GM21576 (cell line): ENCODE measurements around the gene PIGM.

Source experiments
- ATAC-seq: cut with Tn5 transposase; IDR thresholded peaks from one replicate; pipeline ENCODE4 v1.9.1; 2021; ENCODE audit warnings: mild to moderate bottlenecking, moderate library complexity; ENCODE audit not compliant: unreplicated experiment

Gene PIGM

DNA sequence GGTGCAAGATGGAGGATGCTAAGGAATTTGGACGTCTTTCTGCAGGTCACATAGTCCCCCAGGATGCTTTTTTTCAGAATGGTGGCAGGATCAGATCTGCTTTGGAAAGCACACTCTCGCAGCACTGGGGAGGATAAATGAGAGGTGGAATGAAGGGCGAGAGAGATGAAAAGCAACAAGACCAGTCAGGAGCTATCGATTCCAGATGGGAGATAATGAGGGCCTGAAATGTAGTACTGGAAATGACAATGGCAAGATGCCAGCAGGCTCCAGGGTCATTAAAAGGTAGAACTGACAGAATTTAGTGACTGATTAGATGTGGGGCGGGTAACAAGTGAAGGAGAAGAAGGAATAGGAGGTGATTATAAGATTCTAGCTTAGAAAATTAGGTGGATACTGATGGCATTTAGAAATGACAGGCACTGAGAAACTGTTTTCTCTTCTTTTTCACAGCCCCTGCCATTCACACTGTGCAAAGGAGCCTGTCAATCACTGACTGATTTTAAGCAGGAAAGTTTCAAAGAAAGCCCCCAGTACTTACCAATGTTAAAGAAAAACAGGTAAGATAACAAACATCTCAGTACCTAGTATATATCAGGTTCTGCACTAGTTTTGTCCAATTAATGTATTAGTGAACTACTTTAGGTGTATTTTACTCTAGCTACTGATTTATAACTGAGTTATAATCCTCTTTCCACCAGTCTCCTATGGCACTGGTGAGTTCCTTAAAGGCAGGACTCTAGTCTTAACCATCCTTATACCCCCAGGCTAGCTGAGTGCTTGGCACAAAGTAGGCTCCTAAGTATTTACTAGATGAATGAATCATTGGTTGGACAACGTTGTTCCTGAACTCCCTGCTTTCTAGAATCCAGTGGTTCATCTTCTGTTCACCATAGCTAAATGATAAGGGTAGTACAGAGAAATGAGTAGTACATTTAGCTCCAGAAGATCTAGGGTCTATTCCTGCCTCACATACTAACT is 9.2 kb downstream of the PIGM start:
- no peak for ATAC-seq

DNA sequence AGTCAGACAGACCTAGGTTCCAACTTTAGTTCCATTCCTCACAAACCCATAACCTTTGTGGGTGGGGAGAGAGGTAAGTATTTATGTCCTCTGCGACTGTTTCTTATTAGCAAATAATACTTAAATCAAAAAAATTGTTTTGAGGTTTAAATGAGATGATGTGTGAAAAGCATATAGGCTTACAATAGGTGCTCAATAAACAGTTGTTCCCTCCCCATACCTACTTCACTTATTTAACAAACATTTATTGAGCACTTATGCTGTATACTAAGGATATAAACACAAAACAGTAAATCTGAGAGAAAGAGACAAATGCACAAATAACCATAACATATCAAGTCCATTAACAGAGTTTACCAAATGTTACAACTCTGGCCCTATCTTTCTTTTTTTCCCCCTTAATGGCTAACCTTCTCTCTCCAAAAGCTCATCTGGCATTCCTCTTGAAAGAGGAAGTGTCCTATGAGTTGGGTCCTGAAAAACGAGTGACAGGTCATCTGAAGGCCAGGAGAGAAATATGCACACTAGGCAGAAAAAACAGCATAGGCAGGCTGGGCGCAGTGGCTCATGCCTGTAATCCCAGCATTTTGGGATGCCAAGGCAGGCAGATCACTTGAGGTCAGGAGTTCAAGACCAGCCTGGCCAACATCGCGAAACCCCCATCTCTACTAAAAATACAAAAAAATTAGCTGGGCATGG is 10.3 kb downstream of the PIGM start:
- no peak for ATAC-seq

DNA sequence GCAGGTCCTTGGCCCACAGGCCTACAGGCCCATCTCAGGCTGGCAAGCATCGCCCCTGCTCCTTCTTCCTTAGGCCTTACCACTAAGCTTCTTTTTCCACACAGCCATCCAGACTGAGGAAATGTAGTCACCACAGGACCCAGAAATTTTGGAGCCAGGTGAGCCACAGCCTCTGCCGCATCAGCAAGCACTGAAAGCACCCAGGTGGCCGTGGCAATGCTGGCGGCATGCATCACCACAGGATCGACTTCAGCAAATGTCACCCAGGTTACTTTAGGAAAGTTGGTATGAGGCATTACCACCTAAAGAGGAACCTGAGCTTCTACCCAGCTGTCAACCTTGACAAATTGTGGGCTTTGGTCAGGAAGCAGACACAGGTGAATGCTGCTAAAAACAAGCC is 11.6 kb downstream of the PIGM start:
- ATAC-seq, result no peak

DNA sequence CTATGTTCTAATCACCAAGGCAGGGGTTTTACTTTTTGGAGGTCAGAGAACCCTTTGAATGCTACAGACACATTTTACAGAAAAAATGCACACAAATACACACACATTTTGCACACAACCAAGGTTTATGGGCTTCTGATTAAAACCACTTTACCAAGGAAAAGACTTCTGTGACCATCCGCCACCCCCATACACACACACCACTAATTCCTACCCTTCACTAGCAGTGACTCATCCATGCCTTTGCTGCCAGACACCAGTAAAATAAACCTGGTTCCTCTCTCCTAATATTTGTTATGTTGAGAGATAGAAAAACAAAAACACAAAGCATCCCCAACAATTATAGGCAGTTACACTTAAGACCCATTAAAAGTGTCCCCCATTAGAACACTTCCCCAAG is 12.9 kb downstream of the PIGM start:
- no peak for ATAC-seq

DNA sequence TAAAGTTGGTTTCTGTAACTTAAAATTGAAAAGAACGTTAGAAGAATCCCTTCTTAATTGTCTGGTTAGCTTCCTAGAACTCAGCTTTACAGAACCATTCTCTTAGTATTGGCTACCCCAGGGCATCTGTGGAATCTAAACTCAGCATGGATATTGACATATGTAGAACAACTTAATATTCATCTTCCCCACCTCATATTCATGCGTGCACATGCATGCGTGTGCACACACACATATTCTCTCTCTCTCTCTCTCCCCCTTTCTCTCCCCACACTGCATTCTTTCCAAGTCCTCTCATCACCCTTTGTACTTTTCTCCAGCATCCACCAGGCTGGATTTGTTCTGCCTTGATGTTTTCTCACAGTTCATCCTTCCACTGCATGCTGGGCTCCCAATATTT is 13.4 kb downstream of the PIGM start:
- ATAC-seq, result no peak

DNA sequence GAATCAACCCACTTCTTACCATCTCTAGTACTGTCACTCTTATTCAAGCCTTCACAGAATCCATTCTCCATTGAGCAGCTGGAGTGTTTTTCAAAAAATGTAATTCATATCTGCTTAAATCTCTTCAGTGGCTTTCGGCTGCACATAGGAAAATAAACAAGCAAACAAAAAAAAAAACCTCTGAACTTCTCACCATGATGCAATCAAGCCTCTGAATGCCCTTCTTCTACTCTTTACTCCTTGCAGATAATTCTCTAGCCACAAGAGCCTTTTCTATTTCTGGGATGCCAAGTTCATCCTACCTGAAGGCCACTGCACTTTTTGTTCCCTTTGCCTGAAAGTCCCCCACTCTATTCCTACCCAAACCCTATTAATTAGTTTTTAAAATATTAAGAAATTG is 14.2 kb downstream of the PIGM start:
- no peak for ATAC-seq

DNA sequence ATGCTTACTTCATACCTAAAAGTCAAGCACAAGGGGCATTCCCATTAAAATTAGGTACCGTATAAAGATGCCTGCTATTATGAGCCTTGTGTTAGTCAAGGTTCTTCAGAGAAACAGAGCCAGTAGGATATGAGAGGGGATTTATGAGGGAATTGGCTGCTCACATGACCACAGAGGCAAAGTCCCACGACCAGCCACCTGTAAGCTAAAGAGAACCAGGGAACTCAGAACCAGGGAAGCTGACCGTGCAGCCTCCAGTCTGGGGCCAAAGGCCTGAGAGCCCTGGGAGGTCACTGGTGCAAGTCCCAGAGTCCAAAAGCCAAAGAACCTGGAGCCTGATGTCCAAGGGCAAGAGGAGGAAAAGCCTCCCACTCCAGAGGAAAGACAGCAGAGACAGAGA is 20.0 kb downstream of the PIGM start:
- no peak for ATAC-seq

DNA sequence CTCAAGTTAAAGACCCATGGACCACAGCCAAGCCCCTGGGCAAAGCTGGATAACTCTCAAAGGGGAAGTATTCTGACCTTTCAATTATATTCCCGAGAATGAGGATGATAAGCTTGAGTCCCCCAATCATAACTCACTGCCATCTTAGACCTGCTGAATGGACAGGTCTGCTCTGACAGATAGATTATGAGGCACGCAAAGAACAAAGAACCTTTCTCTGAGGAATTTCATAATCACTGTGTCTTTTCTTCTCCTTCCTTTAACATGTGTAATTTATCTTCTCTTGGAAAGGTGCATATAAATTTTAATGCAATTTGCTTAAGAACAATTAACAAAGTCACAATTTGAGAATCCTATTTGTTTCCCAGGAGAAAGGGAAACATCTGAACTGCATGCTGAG is 22.0 kb downstream of the PIGM start:
- no peak for ATAC-seq

DNA sequence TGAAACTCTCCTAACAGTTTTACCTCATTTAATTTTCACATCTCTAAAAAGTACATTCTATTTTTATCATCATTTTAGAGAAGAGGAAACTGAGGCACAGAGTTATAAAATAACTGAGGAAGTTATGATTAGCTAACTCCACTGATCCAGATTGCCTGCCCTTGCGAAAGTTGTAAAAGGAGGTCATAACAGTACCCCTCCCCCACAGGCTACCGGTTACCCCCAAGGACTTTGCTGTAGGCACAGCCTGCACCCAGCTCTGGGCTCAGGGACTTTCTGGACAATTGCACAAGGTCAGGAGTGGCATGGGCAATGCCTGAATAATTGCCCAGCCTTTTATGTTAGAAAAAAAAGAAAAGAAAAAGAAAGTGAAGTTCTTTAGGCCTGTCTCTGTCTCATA is 22.7 kb downstream of the PIGM start:
- no peak for ATAC-seq

DNA sequence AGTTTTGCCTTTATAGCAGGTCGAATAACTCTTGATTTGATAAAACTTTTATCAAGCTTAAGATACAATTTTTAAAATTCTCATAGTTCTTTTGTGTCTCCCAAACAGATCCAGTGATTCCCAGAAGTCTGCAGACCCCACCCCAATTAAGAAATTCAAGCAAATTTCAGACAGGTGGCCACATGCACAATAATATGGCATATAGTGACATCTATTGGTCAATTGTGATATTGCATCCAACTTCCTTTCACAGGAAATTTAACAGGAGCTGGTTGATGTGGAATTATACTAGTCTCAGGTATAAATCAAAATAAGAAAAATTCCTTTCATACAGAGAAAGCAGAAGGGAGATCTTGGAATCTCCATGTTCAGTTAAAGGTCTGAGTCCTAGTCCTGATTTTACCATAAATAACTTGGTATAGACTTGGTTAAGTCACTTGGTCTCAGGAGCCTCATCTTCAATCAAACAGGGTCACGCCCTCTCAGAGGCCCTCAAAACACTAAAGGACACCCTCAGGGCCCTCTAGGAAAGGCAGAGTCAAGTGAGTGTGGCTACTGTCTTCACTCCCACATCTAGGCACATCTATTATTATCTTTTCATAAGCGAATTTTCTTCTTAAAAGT is 24.1 kb downstream of the PIGM start:
- no peak for ATAC-seq

DNA sequence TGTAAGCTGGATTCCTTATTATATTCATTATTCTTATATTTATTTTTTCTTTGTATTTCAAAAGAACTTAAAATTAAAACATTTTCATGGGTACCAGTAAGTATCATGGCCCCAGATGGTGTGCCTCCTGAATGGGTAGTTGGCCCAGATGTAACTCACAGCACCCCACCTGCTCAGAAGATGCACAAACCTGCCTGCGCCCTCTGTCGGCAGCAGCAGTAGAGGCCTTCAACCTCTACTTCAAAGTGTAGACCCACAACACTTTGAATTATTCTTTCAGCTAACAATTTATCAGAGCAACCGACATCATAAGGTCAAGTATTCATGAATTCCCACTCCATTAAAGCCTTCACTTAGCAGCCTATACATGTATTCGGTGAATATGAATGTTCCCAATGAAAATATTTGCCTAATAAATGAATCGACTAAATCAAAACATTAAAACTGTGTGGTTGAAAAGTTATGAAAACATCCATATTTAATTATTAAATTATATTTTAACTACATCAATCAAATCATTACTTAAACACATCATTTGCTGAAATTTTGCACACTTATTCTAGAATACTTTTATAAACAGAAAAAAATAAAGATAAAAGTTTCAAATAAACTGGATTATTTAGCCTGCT is 25.4 kb downstream of the PIGM start:
- ATAC-seq, result no peak

DNA sequence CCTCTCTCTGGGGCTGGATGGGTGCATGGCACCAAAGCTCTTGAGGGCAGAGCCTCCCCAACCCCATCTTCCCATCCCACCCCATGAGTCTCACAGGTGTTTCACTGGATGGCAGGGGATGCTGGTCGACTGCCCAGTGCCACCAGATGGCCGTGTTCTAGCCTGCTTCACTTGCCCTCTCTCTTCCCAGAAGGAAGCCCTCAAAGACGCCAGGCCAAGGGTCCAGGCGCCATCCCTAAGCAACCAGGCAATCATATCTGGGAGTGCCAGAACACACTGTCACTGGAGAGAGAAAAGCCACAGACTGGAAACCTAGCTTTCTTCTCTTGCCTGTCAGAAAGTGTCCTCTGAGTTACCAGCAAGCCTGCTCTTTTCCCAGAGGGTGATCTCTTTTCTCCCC is 26.7 kb downstream of the PIGM start:
- no peak for ATAC-seq

DNA sequence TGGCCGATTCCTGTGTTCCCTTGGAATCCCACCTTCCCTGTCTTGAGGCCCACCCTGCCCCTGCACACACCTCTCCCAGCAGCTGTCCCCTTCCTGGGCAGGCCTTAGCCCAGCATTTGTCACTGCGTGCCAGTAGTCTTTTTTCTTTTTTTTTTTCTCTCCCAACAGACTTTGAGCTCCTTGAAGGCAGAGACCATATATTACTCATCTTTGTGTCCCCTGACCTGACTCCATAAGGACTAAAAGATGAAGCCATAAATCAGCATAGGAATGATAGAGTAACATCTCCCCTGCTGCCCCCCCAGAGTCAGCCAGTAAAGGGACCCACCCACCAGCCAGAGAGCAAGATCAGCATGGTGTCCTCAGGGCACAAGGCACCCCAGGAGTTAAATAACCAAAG is 27.4 kb downstream of the PIGM start:
- no peak for ATAC-seq

DNA sequence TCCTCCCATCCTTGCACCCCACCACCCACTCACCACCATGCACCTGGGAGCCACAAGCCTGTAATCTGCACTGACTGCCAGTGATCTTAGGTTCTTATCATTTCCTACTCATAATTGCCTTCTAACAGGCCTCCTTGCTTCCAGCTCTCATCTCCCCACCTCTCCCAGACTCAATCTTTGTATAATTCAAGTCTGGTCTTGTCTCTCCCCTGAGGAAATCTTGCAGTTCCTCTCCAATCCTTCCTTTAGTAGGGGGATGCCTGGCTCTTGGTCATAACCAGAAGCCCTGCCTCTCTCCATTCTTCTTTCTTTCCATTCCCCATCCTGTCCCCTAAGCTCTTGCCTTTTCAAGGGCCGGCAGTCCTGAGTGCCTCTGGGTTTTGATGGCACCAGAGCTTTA is 27.8 kb downstream of the PIGM start:
- no peak for ATAC-seq

DNA sequence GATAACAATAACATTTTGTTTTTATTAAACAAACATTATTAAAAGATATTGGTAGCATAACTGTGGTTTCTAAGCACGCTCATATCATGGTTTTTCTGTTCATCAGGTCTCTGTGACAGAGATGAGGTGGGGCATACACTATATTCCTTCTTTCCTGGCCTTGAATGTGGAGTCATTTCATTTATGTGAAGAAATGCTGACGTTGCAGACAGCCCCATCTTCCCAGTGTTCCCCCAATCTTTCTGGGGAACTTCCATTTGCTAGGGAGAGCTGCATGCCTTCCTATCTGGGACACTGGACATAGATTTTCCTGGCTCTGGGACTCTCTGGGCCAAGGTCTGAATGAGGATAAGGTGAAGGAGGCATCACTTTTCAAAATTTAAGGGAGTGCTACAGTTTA is 30.4 kb downstream of the PIGM start:
- ATAC-seq, result no peak

DNA sequence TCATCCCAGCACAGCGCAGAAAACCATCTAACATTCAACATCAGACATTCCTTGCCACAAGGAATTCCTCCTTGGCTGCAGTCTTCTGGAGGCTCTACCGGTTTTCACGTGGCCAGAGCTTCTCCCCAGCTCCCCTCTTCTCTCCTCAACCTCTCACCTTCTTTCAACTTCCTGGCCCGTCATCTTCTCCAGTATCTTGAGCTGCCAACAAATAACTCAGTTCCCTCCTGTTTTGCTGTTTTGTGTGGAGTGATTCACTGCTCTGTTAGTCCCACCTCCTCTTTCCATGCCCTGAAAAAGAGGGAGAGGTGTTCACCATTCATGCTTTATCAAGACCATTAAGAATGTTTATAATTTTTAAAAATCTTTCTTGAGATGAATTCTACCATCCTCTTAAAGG is 32.6 kb downstream of the PIGM start:
- no peak for ATAC-seq

DNA sequence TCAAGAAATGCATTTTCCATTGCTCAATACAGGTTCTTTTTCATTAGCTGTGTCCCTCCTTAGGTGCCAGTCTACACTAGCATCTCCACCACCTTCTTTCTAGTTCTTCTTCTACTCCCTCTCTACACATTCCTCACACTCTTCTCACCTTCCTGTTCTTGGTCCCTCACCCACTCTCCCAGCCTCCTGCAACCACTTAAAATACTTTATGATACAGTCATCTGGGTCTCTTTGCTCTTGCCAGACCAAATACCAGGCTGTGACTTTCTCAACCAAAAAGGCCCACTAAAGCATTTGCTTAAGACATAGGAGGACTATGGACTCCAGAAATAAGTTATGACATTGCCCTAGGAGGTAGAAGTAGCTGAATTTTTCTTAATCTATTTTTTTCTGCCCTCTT is 35.1 kb downstream of the PIGM start:
- ATAC-seq, result no peak

DNA sequence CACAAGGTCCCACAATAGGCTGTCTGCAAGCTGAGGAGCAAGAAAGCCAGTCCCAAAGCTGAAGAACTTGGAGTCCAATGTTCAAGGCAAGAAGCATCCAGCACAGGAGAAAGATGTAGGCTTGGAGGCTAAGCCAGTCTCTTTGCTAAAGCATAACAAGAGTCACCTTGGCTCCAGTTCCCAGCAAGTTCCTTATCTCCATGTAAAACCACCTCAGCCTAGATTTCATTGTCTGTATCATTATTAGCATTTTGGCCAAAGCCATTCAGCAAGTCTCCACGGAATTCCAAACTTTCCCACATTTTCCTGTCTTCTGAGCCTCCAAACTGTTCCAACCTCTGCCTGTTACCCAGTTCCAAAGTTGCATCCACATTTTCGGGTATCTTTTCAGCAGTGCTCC is 36.9 kb downstream of the PIGM start:
- no peak for ATAC-seq

DNA sequence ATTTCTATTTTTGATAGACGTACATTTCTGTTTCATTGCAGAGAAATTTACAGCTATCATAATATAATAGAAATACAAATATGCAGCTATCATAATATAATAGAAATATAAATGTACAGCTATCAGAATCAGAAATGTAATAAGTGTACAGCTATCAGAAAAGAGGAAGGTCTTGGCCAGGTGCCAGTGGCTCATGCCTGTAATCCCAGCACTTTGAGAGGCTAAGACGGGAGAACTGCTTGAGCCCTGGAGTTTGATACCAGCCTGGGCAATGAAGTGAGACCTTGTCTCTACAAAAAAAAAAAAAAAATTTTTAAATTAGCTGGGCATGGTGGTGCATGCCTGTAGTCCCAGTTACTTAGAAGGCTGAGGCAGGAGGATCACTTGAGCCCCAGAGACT is 37.9 kb downstream of the PIGM start:
- ATAC-seq, result no peak

DNA sequence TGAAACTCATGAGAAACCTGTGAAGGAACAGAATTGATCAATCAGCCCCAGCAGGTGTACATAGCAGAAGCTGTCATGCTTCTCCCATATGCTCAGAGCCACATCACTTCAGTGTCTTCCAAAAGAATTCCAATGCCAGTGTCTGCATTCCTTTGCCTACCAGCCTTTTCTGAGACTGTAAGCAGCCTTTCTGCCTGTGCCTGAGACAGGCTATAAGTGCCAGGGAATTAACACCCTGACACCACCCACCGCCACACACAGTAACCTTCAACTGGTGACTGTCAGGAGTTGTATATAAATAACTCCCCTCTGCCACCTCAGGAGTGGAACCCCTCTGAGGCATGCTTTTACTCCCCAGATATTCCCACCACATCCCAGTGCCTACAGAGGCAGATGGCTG is 39.6 kb downstream of the PIGM start:
- no peak for ATAC-seq

DNA sequence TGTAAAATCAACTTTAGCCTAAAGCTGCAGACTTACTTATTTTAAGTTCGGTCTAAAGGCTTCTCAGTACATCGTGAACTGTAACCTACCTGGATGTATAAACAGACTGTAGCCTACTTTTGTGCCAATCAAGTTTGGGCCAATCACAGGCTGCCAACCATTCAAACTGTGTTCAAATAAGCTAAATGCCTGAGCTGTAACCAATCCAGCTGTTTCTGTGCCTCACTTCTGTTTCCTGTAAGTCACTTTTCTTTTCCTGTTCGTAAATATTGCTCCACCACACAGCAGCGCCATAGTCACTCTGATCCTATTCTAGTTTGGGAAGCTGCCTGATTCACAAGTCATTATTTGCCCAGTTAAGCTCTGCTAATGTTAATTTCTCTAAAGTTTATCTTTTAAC is 40.3 kb downstream of the PIGM start:
- no peak for ATAC-seq
